K562 (cell line): ENCODE measurements around the gene RNF19B. TPM values are rescaled to one million over a fixed set of nuclear protein-coding genes. Genes with fewer than 3 reads are reported as not detected.

ENCODE experiments used
- DIDO1 ChIP-seq: fragments of 450-650 bp; IDR thresholded peaks from 2 replicates; pipeline ENCODE4 v1.6.1; 2016; ENCODE audit warnings: low read depth, missing biosample characterization, missing genetic modification characterization
- E2F8 ChIP-seq: fragments of 450-650 bp; IDR thresholded peaks from 2 replicates; pipeline ENCODE4 v1.7.1; 2018; ENCODE audit warnings: mild to moderate bottlenecking, low read depth; ENCODE audit not compliant: partially characterized antibody
- ETV5 ChIP-seq: sonication (generic); formaldehyde crosslinking; IDR thresholded peaks from 2 replicates; pipeline ENCODE4 v1.4.0; 2020; ENCODE audit warnings: low read depth, mild to moderate bottlenecking, missing genetic modification reagents
- SMAD4 ChIP-seq: fragments of 250-450 bp; sonication (Bioruptor Pico); conservative IDR thresholded peaks from 2 replicates; pipeline ENCODE4 v1.8.0; 2021; ENCODE audit warnings: inconsistent platforms, mild to moderate bottlenecking, moderate library complexity
- SPI1 ChIP-seq: IDR thresholded peaks from 2 replicates; pipeline ENCODE4 v1.6.1; 2011; ENCODE audit warnings: low read depth, low read length, control low read depth, borderline replicate concordance
- TSHZ1 ChIP-seq: fragments of 250-450 bp; sonication (Bioruptor Pico); IDR thresholded peaks from 2 replicates; pipeline ENCODE4 v1.4.0; 2020; ENCODE audit warnings: mild to moderate bottlenecking, moderate library complexity
- YY1 ChIP-seq, 3 experiments: IDR thresholded peaks; 2 replicates each; pipeline ENCODE4 v1.6.1; 2011; ENCODE audit warnings: low read length in 2 of 3, mild to moderate bottlenecking in 2 of 3, moderate library complexity in 2 of 3, borderline replicate concordance in 1 of 3, control low read depth in 1 of 3, low read depth in 1 of 3; ENCODE audit not compliant: insufficient read depth in 3 of 3, insufficient replicate concordance in 2 of 3, control insufficient read depth in 1 of 3, insufficient read length in 1 of 3; ENCODE audit errors: extremely low read depth in 1 of 3
- polyA plus RNA-seq, 8 experiments: library from polyadenylated mRNA; depleted of rRNA in 4 of 8; stranded (reverse) in 5 of 8; unstranded in 3 of 8; fragments of >200 nt; fragmentation: Nextera tagmentation in 2 of 8; fragmentation: Illumina TruSeq in 1 of 8; extraction: Ambion mirVana in 2 of 8; extraction: Trizol in 1 of 8; gene quantifications; 2 replicates each; pipeline versions ENCODE4 v1.2.1 to v1.2.3, GENCODE V29; 2011 to 2014; ENCODE audit warnings: inconsistent platforms in 1 of 8, missing spikeins in 1 of 8
- total RNA-seq, 7 experiments: library from RNA; depleted of rRNA in 6 of 7; stranded (reverse); fragments of >200 nt in 6 of 7; fragmentation: Illumina TruSeq in 2 of 7; extraction: Trizol in 2 of 7; gene quantifications; 2 replicates each; pipeline versions ENCODE4 v1.2.1 to v1.2.3, GENCODE V29; 2011 to 2021; ENCODE audit warnings: low replicate concordance in 1 of 7

Gene RNF19B
- total and polyA plus RNA-seq, 9 of the 15 experiments (the other 6 are each of a cell fraction or from before 2014, with no cell fraction given), result 2.6 to 14.9 (median 10.1) TPM

- TF ChIP-seq E2F8 (no peak), ETV5 (CRISPR knock-in tag) (no peak), SMAD4 (CRISPR knock-in tag) (no peak), SPI1 (no peak), YY1 (IDR thresholded peaks at IDR 0.05; ENCODE audit: borderline replicate concordance in 1 of 3, control insufficient read depth in 1 of 3, extremely low read depth in 1 of 3, insufficient read depth in 3 of 3, insufficient read length in 1 of 3, insufficient replicate concordance in 2 of 3, low read depth in 1 of 3, low read length in 2 of 3) (no peak), DIDO1 (tag) (no peak), TSHZ1 (CRISPR knock-in tag) (no peak)
Measured at GRCh38 chr1:32949519-32949918, 15.1 kb downstream of the RNF19B start (continued).
